BJ (cell line): Measurements from ENCODE around the gene CGB2. TPM values are rescaled to one million over a fixed set of nuclear protein-coding genes. Genes with fewer than 3 reads are reported as not detected.

Experiments used
- CTCF ChIA-PET: fragments of 350-600 bp; formaldehyde crosslinking; extraction: SDS; loops from one replicate; lab custom pipeline; 2021; ENCODE audit warnings: antibody characterized with exemption, inconsistent platforms; lab: Yijun Ruan, JAX
- POLR2A ChIA-PET: fragments of 300-600 bp; sonication (Branson Sonifier 250); formaldehyde crosslinking; extraction: SDS; loops from one replicate; lab custom pipeline; 2021; ENCODE audit warnings: antibody characterized with exemption; lab: Charles Lee
- DNase-seq: peaks from one replicate; pipeline ENCODE4 v3.0.0-alpha.2; 2011; ENCODE audit warnings: low read depth
- H3K27me3 ChIP-seq: 2 replicates; pipeline ENCODE4 v1.6.0; 2011; ENCODE audit warnings: low read length; ENCODE audit not compliant: control insufficient read depth, insufficient read depth
- H3K36me3 ChIP-seq: 2 replicates; pipeline ENCODE4 v1.5.1; 2011; ENCODE audit warnings: low read length; ENCODE audit not compliant: control insufficient read depth, insufficient read depth
- H3K4me3 ChIP-seq: 2 replicates; pipeline ENCODE4 v1.5.1; 2011; ENCODE audit warnings: low read depth, mild to moderate bottlenecking, control low read depth, low read length
- CTCF ChIP-seq: IDR thresholded peaks from 2 replicates; pipeline ENCODE4 v1.5.1; 2011; ENCODE audit warnings: low read depth, mild to moderate bottlenecking, control low read depth, inconsistent platforms, low read length, moderate library complexity; ENCODE audit not compliant: insufficient read depth
- polyA plus RNA-seq: library from polyadenylated mRNA; depleted of rRNA; stranded (reverse); fragments of >200 nt; gene quantifications from 2 replicates; pipeline ENCODE4 v1.2.3, GENCODE V29; 2011

Gene CGB2
- polyA plus RNA-seq, 1 experiment: not detected

GRCh38 chr19:48991011-48991609 lies 40.6 kb upstream of the CGB2 start:
- no peak for TF ChIP-seq CTCF
- POLR2A ChIA-PET: interaction anchor here (0.6 kb wide), 1 partner anchor 539 kb away, joined by 10 read pairs; no protein-coding TSS in a partner anchor
- CTCF ChIA-PET: interaction anchor here (1.2 to 2.7 kb wide), 4 partner anchors 10 to 203 kb away, joined by 3 to 44 read pairs (median 6); no protein-coding TSS in a partner anchor

GRCh38 chr19:48991873-48992580 lies 39.7 kb upstream of the CGB2 start:
- CTCF ChIA-PET: interaction anchor here (0.6 to 2.7 kb wide), 11 partner anchors 11 to 204 kb away, joined by 3 to 44 read pairs (median 4); no protein-coding TSS in a partner anchor
- POLR2A ChIA-PET: interaction anchor here (0.5 to 0.6 kb wide), 5 partner anchors 13 to 176 kb away, joined by 4 to 10 read pairs (median 9); no protein-coding TSS in a partner anchor

More at GRCh38 chr19:48991011-48991609, 40.6 kb upstream of the CGB2 start:
- H3K36me3 ChIP-seq: peaks cover 25% of the 10 kb centered on the region
- peak overlapping the region; percentile 94 for H3K4me3 ChIP-seq
- no peaks in the 10 kb centered on the region for H3K27me3 ChIP-seq
- no peak for DNase-seq

GRCh38 chr19:48992581-48993174 lies 39.0 kb upstream of the CGB2 start:
- TF ChIP-seq CTCF: no peak
- DNase-seq: no peak

More at GRCh38 chr19:48991873-48992580, 39.7 kb upstream of the CGB2 start:
- no peak for DNase-seq
- Histone ChIP-seq H3K27me3 (no peaks in the 10 kb centered on the region), H3K36me3 (peaks cover 23% of the 10 kb centered on the region), H3K4me3 (peak overlapping the region; percentile 94)
- TF ChIP-seq CTCF: no peak

GRCh38 chr19:48993175-48994034 lies 38.3 kb upstream of the CGB2 start, which contains the start of the genes GYS1 and RUVBL2:
Gene GYS1 (minus strand): TSS chr19:48993309. CDS start chr19:48993112, 197 bp downstream.
Gene RUVBL2 (plus strand): TSS chr19:48993887. CDS start chr19:48993912, 25 bp downstream.
- CTCF ChIA-PET: interaction anchor here (0.6 to 2.7 kb wide), 27 partner anchors 8 to 268 kb away, joined by 3 to 44 read pairs (median 4); partner anchors contain the start of gene HSD17B14
- H3K36me3 ChIP-seq: peaks cover 16% of the 10 kb centered on the region
- TF ChIP-seq CTCF: peak; percentile 99
- H3K27me3 ChIP-seq: no peaks in the 10 kb centered on the region
- H3K4me3 ChIP-seq: peak within 1 kb of the TSS; percentile 94
- POLR2A ChIA-PET: interaction anchor here (0.6 to 1.8 kb wide), 6 partner anchors 26 to 1232 kb away, joined by 3 to 6 read pairs (median 3); partner anchors contain the start of genes CGB7 and NUCB1
- peak; percentile 98 for DNase-seq

More at GRCh38 chr19:48992581-48993174, 39.0 kb upstream of the CGB2 start:
- H3K4me3 ChIP-seq: peak overlapping the region; percentile 94
- ChIA-PET CTCF (interaction anchor here (0.8 to 2.7 kb wide), 19 partner anchors 11 to 205 kb away, joined by 3 to 44 read pairs (median 4); partner anchors contain the start of gene HSD17B14), POLR2A (interaction anchor here (0.5 to 1.8 kb wide), 4 partner anchors 14 to 64 kb away, joined by 3 to 6 read pairs (median 4); partner anchors contain the start of gene CGB7)
- H3K36me3 ChIP-seq: peaks cover 20% of the 10 kb centered on the region
- no peaks in the 10 kb centered on the region for H3K27me3 ChIP-seq
